Sigmoid colon (tissue), 7 donors: ENCODE data around the gene C1D. TPM values are rescaled to one million over a fixed set of nuclear protein-coding genes. Genes with fewer than 3 reads are reported as not detected.

ENCODE experiments used
- DNase-seq: peaks from one replicate; pipeline ENCODE4 v3.0.0-alpha.2; 2019
- H3K27ac ChIP-seq, 4 donors: fragments of 200-600 bp; sonication (generic); one replicate each; pipeline ENCODE4 v1.5.1; 2016 to 2019; ENCODE audit warnings: mild to moderate bottlenecking in 1 of 4
- H3K27me3 ChIP-seq, 3 donors: fragments of 200-600 bp; sonication (generic); one replicate each; pipeline ENCODE4 v1.5.1; 2019; ENCODE audit warnings: mild to moderate bottlenecking in 1 of 3
- H3K36me3 ChIP-seq, 4 donors: fragments of 200-600 bp; sonication (generic); one replicate each; pipeline ENCODE4 v1.5.1; 2016 to 2019
- H3K4me1 ChIP-seq, 4 donors: fragments of 200-600 bp; sonication (generic); one replicate each; pipeline ENCODE4 v1.5.1; 2017 to 2019
- H3K4me3 ChIP-seq, 4 donors: fragments of 200-600 bp; sonication (generic); one replicate each; pipeline ENCODE4 v1.5.1; 2017 to 2019; ENCODE audit warnings: mild to moderate bottlenecking in 2 of 4, moderate library complexity in 1 of 4
- H3K9me3 ChIP-seq, 4 donors: fragments of 200-600 bp in 3 of 4; sonication (generic) in 3 of 4; one replicate each; pipeline versions ENCODE4 v1.5.1 to v1.6.1; 2013 to 2019
- EP300 ChIP-seq, 4 donors: sonication (generic); formaldehyde crosslinking; IDR thresholded peaks; one replicate each; pipeline ENCODE4 v1.6.1; 2017; ENCODE audit warnings: antibody characterized with exemption in 4 of 4
- POLR2A ChIP-seq, 2 donors: fragments of 450-650 bp; IDR thresholded peaks; one replicate each; pipeline ENCODE4 v1.6.1; 2016; ENCODE audit warnings: antibody characterized with exemption in 2 of 2, mild to moderate bottlenecking in 2 of 2, moderate library complexity in 2 of 2
- POLR2AphosphoS5 ChIP-seq, 4 donors: sonication (generic); formaldehyde crosslinking; IDR thresholded peaks; one replicate each; pipeline ENCODE4 v1.6.1; 2017; ENCODE audit warnings: antibody characterized with exemption in 4 of 4
- WGBS, 2 donors: extraction: QIAGEN DNeasy Blood & Tissue Kit; methylation state at CpG; one replicate each; pipeline ENCODE4 v1.1.7; 2013; 5-methylcytosine and 5-hydroxymethylcytosine counted together
- intact Hi-C: fragments of 100-400 bp; cut with DNase I; formaldehyde crosslinking; loops from one replicate; pipeline ENCODE4 v1.15.1; 2023
- polyA plus RNA-seq, 3 donors: library from polyadenylated mRNA; stranded (reverse); fragments of 200-250 nt; gene quantifications; one replicate each; pipeline ENCODE4 v1.2.3, GENCODE V29; 2013
- total RNA-seq, 4 donors: library from RNA; depleted of rRNA; stranded (reverse); fragments of >200 nt; gene quantifications; one replicate each; pipeline ENCODE4 v1.1.0, GENCODE V29; 2016
- TF ChIP-seq, protein P1 (sequence below), 4 experiments: fragments of 450-650 bp in 3 of 4; fragments of 200-600 bp in 1 of 4; IDR thresholded peaks; one replicate each; pipeline ENCODE4 v1.5.1; 2016 to 2019; ENCODE audit warnings: antibody characterized with exemption in 4 of 4, mild to moderate bottlenecking in 3 of 4, moderate library complexity in 2 of 4
- donor health status: healthy with polysubstance abuse.
- donor health status: Bipolar disorder and iron deficiency.
- donor health status: healthy.

The C1D gene
- total and polyA plus RNA-seq, 7 donors, result 30.6 to 77.0 (median 40.0) TPM

- Histone ChIP-seq H3K36me3 (no peaks in the 10 kb centered on the region), H3K9me3 (no peaks in the 10 kb centered on the region), H3K27ac (no peak overlapping the region), H3K27me3 (no peaks in the 10 kb centered on the region), H3K4me1 (peaks cover 0 to 33% (median 26%) of the 10 kb centered on the region in 4 donors), H3K4me3 (no peak overlapping the region)
- WGBS, 2 donors, result 85% methylated on average over 5 of the region's 5 CpGs
- DNase-seq, result no peak
- no peak for TF ChIP-seq POLR2AphosphoS5 (IDR thresholded peaks at IDR 0.05)
- TF ChIP-seq EP300 (IDR thresholded peaks at IDR 0.05), result no peak
- no peak for TF ChIP-seq POLR2A (IDR thresholded peaks at IDR 0.05)
- TF ChIP-seq, protein P1, sequence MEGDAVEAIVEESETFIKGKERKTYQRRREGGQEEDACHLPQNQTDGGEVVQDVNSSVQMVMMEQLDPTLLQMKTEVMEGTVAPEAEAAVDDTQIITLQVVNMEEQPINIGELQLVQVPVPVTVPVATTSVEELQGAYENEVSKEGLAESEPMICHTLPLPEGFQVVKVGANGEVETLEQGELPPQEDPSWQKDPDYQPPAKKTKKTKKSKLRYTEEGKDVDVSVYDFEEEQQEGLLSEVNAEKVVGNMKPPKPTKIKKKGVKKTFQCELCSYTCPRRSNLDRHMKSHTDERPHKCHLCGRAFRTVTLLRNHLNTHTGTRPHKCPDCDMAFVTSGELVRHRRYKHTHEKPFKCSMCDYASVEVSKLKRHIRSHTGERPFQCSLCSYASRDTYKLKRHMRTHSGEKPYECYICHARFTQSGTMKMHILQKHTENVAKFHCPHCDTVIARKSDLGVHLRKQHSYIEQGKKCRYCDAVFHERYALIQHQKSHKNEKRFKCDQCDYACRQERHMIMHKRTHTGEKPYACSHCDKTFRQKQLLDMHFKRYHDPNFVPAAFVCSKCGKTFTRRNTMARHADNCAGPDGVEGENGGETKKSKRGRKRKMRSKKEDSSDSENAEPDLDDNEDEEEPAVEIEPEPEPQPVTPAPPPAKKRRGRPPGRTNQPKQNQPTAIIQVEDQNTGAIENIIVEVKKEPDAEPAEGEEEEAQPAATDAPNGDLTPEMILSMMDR (IDR thresholded peaks at IDR 0.05), result no peak
- intact Hi-C loops, result no loop called here
Measured at GRCh38 chr2:68060652-68061051, 2.2 kb downstream of the C1D start.

- Histone ChIP-seq H3K27me3 (no peaks in the 10 kb centered on the region), H3K36me3 (no peaks in the 10 kb centered on the region), H3K9me3 (no peaks in the 10 kb centered on the region), H3K4me3 (no peak overlapping the region), H3K4me1 (peaks cover 0 to 33% (median 26%) of the 10 kb centered on the region in 4 donors), H3K27ac (no peak overlapping the region)
- DNase-seq, result no peak
- no peak for TF ChIP-seq POLR2AphosphoS5 (IDR thresholded peaks at IDR 0.05)
- no peak for TF ChIP-seq EP300 (IDR thresholded peaks at IDR 0.05)
- no peak for TF ChIP-seq POLR2A (IDR thresholded peaks at IDR 0.05)
- TF ChIP-seq, protein P1 (IDR thresholded peaks at IDR 0.05), result no peak
- WGBS, 2 donors, result 83 to 84% methylated on average over 12 of the region's 12 CpGs
- intact Hi-C loops, result no loop called here
Measured at GRCh38 chr2:68059784-68060525, 2.8 kb downstream of the C1D start.

DNA sequence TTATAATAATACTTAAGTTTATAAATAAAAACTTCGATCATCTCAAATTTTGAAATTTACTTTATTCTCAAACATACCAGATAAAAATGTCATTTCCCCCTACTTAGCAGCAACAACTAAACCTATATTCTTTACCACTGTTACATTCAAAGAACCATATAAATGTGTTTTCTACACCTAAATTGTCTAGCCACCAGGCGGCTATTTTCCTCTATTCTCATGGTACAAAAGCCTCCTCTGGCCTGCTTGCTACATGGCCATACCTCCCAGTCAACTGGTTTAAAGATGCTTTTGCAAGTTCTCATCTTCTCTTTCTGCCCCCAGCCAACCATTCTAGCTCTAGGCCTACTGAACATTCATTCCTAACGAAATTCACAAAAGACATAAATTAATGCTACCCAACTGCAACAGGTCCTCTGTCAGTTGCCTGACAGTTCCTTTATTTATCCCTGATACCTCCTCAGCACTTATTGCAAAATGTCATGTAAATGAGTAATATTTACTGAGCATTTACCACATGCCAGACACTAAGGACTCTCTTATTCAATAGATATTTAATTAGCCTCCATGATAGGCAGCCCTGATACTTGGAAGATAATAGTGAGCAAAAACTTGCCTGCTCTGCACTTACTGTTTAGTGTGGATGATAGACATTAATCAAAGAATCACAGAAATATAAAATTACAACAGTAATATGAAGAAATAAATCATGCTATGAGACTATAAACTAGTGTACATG, 5.0 kb downstream of the C1D start:
- Histone ChIP-seq H3K27ac (no peak overlapping the region), H3K27me3 (no peaks in the 10 kb centered on the region), H3K4me3 (no peak overlapping the region), H3K36me3 (no peaks in the 10 kb centered on the region), H3K4me1 (peaks cover 0 to 43% (median 29%) of the 10 kb centered on the region in 4 donors), H3K9me3 (no peaks in the 10 kb centered on the region)
- intact Hi-C loops, result no loop called here
- DNase-seq, result no peak
- no peak for TF ChIP-seq EP300 (IDR thresholded peaks at IDR 0.05)
- TF ChIP-seq POLR2AphosphoS5 (IDR thresholded peaks at IDR 0.05), result no peak
- TF ChIP-seq, protein P1 (IDR thresholded peaks at IDR 0.05), result no peak
- no peak for TF ChIP-seq POLR2A (IDR thresholded peaks at IDR 0.05)
- WGBS, 2 donors, result 88 to 89% methylated on average over 3 of the region's 3 CpGs

- Histone ChIP-seq H3K4me1 (peaks cover 0 to 33% (median 15%) of the 10 kb centered on the region in 4 donors), H3K27ac (no peak overlapping the region), H3K27me3 (no peaks in the 10 kb centered on the region), H3K36me3 (no peaks in the 10 kb centered on the region), H3K9me3 (no peaks in the 10 kb centered on the region), H3K4me3 (no peak overlapping the region)
- intact Hi-C loops, result no loop called here
- no peak for DNase-seq
- TF ChIP-seq EP300 (IDR thresholded peaks at IDR 0.05) (no peak), POLR2A (IDR thresholded peaks at IDR 0.05) (no peak), POLR2AphosphoS5 (IDR thresholded peaks at IDR 0.05) (no peak)
- TF ChIP-seq, protein P1 (IDR thresholded peaks at IDR 0.05), result no peak
- 94 to 96% methylated on average over 6 of the region's 6 CpGs for WGBS, 2 donors
Measured at GRCh38 chr2:68052717-68053422, 9.9 kb downstream of the C1D start.
